Stimulated activated CD4-positive, alpha-beta T cell treated with anti-CD3 and anti-CD28 coated beads, Interleukin-12 subunit alpha, Interleukin-12 subunit beta, amount 100 ng/mL, for 24 hours (primary cell): Measurements from ENCODE around the gene CEL.
"Not testable (repeated sequence)": the region's sequence is repeated elsewhere in the genome, so short reads cannot be mapped to it uniquely, and the experiment has no call there.

Source experiments
- DNase-seq, 2 experiments: peaks; one replicate each; pipeline ENCODE4 v3.0.0-alpha.2; 2020; ENCODE audit warnings: low read depth in 2 of 2

CEL gene

GRCh38 chr9:133046900-133047295 lies 14.9 kb upstream of the CEL start:
- no peak for DNase-seq

DNA sequence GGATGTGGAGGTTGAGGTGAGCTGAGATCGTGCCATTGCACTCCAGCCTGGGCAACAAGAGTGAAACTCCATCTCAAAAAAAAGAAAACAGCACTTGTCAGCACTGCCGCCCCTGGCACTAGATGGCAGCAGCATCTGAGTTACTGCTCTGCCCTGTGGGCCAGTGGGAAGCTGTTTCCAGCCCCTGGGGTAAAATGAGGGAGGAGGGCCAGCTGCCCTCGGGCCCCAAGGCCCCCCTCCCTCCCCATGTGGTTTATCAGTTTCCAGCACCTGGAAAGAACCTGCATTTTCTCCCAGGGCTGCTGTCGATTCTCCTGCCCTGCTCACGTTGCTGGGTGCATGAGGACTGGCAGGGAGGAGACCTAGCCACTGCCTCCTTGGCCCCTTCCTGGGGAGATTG lies 13.2 kb upstream of the CEL start:
- no peak for DNase-seq

DNA sequence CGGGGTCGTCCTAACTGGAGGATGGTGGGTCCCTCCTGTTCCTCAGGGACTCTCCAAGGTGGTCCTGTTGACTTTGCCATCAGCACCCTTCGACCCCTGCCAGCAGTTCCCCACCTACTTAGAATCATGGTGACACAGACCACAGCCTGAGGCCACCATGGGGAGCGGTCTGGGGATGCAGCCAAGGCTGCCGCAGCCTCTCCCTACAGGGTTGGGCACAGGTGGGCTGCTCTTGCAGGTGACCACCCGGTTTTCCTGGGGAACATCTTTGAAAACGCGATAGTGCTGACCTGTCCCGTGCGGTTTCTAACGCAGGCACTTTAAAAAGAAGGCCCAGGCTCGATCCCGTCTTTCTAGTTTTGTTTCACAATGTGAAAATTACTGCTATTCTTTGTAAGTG lies 12.7 kb upstream of the CEL start:
- no peak for DNase-seq

- no peak for DNase-seq
Observed at GRCh38 chr9:133050142-133050541, 11.6 kb upstream of the CEL start.

GRCh38 chr9:133050781-133051180 lies 11.0 kb upstream of the CEL start:
- DNase-seq: no peak

GRCh38 chr9:133051281-133051900 lies 10.4 kb upstream of the CEL start:
- DNase-seq: no peak

DNA sequence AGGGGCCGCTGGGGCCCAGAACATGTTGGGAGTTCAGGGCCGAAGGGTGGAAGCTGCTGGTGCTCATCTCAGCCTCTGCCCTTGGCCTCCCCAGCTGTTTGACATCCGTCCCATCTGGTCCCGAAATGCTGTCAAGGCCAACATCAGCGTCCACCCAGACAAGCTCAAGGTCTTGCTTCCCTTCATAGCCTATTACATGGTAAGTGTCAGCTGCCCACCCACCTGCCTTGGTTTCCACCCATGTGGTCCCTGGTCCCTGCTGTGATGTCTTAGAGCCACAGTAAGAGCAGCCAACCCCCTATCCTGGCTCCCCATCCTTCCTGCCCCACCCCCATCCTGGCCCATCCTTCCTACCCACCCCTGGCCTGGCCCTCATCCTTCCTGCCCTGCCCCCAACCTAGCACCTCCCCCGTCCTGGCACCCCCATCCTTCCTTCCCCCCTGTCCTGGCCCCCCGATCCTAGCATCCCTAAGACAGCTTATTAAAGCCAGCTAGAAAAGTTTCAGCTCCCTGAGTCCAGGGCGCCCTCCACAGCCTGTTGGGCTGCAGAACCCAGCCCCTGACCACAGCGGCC lies 9.7 kb upstream of the CEL start:
- no peak for DNase-seq

DNA sequence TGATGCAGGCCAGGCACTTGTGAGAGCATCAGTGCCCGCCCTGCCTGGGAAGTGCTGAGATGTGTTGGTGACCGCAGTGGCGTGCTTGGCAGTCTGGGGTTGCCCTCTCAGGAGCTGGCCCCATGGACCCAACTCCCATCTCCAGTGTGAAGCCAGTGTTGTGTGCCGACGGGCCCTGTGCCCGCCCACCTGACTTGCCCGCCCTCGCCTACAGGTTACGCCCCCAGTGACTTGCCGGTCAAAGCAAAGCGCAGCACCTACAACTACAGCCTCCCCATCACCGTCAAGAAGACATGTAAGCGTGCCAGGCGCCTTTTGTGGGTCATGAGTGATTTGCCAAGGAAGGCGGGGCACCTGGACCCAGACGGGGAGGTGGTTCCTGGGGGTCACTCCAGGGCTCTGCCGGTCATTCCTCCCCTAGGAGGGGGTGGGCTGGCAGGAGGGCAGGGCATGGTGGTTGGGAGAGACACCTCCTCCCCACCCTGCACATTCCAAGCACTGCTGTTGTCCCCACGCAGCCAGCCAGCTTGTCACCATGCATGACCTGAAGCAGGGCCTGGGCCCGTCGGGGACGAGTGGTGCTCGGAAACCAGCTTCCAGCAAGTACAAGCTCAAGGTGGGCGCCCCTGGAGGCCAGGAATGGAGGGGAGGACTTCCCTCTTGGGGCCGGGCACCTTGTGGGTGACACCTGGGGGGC lies 7.4 kb upstream of the CEL start:
- no peak for DNase-seq

- no peak for DNase-seq
Observed at GRCh38 chr9:133054966-133055365, 6.8 kb upstream of the CEL start.

- DNase-seq: no peak
Observed at GRCh38 chr9:133055788-133056420, 5.9 kb upstream of the CEL start.

DNA sequence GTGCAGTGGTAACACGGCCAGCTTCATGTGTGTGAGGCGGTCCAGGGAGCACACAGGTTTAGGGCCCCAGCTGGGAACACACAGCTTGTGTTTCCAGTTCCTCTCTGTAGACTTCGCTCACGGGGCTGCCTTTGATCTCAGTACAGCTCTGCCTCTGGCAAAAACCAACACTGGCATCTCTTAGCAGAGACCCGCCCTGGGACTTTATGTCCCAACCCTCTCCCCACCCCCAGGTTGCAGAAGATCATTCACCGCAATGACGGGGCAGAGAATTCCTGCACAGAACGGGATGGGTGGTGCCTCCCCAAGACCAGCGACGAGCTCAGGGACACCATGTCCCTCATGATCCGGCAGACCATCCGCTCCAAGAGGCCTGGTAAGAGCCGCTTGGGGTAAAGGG lies 5.2 kb upstream of the CEL start:
- no peak for DNase-seq

GRCh38 chr9:133057006-133057405 lies 4.8 kb upstream of the CEL start:
- DNase-seq: no peak

GRCh38 chr9:133057553-133057952 lies 4.2 kb upstream of the CEL start:
- no peak for DNase-seq

DNA sequence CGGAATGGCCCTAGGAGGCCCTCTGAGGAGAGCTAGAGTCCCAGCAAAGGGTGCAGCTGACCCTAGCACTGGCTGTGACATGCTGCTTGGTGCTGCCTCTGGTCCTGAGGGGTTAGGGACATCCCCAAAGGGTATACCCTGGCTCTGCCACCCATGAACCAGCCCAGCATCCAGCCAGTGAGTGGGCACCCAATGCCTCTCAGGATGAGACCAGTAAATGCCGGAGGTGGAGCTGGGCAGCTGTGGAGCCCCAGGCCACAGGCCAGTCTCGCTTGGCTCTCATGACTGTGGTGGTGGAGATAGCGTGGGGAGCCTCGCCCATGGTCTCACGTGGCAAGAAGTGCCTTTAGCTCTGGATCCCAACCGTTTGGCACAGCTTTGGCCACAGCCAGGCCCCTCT lies 3.7 kb upstream of the CEL start:
- DNase-seq: no peak

DNA sequence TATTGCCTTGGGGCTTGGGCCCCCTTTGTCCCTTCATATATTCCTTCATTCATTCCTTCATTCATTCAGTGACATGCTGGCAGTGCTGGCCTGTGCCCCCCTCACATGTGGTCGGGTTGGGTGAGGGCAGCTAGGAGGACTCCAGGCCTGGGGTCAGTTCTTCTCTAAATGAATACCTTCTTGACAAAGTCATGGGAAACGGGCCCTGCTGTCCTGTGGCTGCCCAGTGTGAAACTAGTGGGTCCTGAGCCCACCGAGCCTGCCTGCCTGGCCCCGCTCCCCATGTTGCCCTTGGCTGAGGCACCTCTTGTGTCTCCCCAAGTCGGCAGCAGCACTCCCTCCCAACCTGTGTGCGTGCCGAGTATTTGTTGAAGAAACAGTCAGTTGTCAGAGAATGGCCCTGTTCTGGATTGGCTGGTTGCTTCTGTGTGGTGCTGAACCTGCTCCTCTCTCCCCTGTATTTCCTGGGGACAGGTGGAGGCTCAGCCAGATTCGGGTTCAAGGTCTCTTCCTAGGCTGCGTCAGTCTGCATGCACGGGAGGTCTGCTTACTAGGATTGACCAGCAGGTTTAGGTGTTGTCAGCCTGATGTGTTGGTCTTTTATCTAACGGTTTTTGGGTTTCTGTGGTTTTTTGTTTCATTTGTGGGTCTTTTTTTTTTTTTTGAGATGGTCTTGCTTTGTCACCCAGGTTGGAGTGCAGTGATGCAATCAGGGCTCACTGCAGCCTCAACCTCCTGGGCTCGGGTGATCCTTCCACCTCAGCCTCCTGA lies 3.0 kb upstream of the CEL start:
- no peak for DNase-seq

GRCh38 chr9:133059623-133060022 lies 2.2 kb upstream of the CEL start:
- DNase-seq: no peak

DNA sequence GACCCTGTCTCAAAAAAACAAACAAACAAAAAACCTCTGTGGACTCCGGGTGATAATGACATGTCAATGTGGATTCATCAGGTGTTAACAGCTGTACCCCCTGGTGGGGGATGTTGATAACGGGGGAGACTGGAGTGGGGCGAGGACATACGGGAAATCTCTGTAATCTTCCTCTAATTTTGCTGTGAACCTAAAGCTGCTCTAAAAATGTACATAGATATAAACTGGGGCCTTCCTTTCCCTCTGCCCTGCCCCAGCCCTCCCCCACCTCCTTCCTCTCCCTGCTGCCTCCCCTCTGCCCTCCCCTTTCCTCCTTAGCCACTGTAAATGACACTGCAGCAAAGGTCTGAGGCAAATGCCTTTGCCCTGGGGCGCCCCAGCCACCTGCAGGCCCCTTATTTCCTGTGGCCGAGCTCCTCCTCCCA lies 1.4 kb upstream of the CEL start:
- no peak for DNase-seq

DNA sequence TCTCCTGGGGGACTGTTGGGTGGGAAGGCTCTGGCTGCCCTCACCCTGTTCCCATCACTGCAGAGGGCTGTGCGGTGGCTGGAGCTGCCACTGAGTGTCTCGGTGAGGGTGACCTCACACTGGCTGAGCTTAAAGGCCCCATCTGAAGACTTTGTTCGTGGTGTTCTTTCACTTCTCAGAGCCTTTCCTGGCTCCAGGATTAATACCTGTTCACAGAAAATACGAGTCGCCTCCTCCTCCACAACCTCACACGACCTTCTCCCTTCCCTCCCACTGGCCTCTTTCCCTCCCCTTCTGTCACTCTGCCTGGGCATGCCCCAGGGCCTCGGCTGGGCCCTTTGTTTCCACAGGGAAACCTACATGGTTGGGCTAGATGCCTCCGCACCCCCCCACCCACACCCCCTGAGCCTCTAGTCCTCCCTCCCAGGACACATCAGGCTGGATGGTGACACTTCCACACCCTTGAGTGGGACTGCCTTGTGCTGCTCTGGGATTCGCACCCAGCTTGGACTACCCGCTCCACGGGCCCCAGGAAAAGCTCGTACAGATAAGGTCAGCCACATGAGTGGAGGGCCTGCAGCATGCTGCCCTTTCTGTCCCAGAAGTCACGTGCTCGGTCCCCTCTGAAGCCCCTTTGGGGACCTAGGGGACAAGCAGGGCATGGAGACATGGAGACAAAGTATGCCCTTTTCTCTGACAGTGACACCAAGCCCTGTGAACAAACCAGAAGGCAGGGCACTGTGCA lies 590 bp upstream of the CEL start:
- not testable (repeated sequence) for DNase-seq

DNA sequence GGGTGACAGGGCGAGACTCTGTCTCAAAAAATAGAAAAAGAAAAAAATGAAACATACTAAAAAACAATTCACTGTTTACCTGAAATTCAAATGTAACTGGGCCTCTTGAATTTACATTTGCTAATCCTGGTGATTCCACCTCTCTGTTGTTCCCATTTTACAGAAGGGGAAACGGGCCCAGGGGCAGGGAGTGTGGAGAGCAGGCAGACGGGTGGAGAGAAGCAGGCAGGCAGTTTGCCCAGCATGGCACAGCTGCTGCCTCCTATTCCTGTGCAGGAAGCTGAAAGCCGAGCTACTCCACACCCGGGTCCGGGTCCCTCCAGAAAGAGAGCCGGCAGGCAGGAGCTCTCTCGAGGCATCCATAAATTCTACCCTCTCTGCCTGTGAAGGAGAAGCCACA lies 788 bp downstream of the CEL start:
- not testable (repeated sequence) for DNase-seq

GRCh38 chr9:133063159-133063499 lies 1.3 kb downstream of the CEL start:
- no peak for DNase-seq

DNA sequence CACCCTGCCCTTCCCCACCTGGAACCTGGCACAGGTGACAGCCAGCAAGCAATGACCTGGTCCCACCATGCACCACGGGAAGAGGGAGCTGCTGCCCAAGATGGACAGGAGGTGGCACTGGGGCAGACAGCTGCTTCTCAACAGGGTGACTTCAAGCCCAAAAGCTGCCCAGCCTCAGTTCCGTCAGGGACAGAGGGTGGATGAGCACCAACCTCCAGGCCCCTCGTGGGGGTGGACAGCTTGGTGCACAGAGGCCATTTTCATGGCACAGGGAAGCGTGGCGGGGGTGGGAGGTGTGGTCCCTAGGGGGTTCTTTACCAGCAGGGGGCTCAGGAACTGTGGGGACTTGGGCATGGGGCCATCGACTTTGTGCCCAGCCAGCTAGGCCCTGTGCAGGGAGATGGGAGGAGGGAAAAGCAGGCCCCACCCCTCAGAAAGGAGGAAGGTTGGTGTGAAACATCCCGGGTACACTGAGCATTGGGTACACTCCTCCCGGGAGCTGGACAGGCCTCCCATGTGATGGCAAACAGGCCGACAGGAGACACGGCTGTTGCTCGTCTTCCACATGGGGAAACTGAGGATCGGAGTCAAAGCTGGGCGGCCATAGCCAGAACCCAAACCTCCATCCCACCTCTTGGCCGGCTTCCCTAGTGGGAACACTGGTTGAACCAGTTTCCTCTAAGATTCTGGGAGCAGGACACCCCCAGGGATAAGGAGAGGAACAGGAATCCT lies 1.9 kb downstream of the CEL start:
- no peak for DNase-seq
